Mesendoderm (in vitro differentiated cells): ENCODE results near the gene LAMA4.
A peak's percentile ranks its signal among the peaks of the same experiment; 100 is the strongest.

Experiments used
- DNase-seq: peaks from one replicate; pipeline ENCODE4 v3.0.0; 2013
- H2AK5ac ChIP-seq: 2 replicates; pipeline ENCODE4 v1.6.1; 2013; ENCODE audit warnings: low read length, inconsistent platforms
- H2BK120ac ChIP-seq: 2 replicates; pipeline ENCODE4 v1.6.1; 2013; ENCODE audit warnings: low read depth, mild to moderate bottlenecking, low read length, moderate library complexity, mixed read lengths
- H2BK15ac ChIP-seq: replicated peaks from 2 replicates; pipeline ENCODE4 v1.6.1; 2013; ENCODE audit warnings: low read depth, mild to moderate bottlenecking, moderate library complexity
- H2BK5ac ChIP-seq: 2 replicates; pipeline ENCODE4 v1.6.1; 2013; ENCODE audit warnings: low read length, inconsistent platforms
- H3K18ac ChIP-seq: 2 replicates; pipeline ENCODE4 v1.6.1; 2013; ENCODE audit warnings: mild to moderate bottlenecking, low read length, mixed read lengths
- H3K23ac ChIP-seq: one replicate; pipeline ENCODE4 v1.6.1; 2013; ENCODE audit warnings: low read length
- H3K27ac ChIP-seq: 2 replicates; pipeline ENCODE4 v1.5.1; 2013; ENCODE audit warnings: low read depth, mild to moderate bottlenecking, inconsistent platforms, low read length, moderate library complexity
- H3K27me3 ChIP-seq: 2 replicates; pipeline ENCODE4 v1.6.1; 2013; ENCODE audit warnings: low read length, control low read depth, mild to moderate bottlenecking, inconsistent platforms; ENCODE audit not compliant: insufficient read depth, poor library complexity
- H3K36me3 ChIP-seq: 2 replicates; pipeline ENCODE4 v1.6.1; 2013; ENCODE audit warnings: low read length, inconsistent platforms; ENCODE audit not compliant: control insufficient read depth, insufficient read depth
- H3K4ac ChIP-seq: one replicate; pipeline ENCODE4 v1.6.1; 2013; ENCODE audit warnings: low read depth, mild to moderate bottlenecking, low read length, moderate library complexity
- H3K4me1 ChIP-seq: 2 replicates; pipeline ENCODE4 v1.6.1; 2013; ENCODE audit warnings: low read depth, low read length, inconsistent platforms; ENCODE audit not compliant: control insufficient read depth
- H3K4me2 ChIP-seq: 2 replicates; pipeline ENCODE4 v1.6.1; 2013; ENCODE audit warnings: low read length
- H3K4me3 ChIP-seq: 2 replicates; pipeline ENCODE4 v1.5.1; 2013; ENCODE audit warnings: mild to moderate bottlenecking, low read length
- H3K56ac ChIP-seq: one replicate; pipeline ENCODE4 v1.6.1; 2013; ENCODE audit warnings: low read length
- H3K79me1 ChIP-seq: 2 replicates; pipeline ENCODE4 v1.6.1; 2013; ENCODE audit warnings: low read length, inconsistent platforms
- H3K79me2 ChIP-seq: 2 replicates; pipeline ENCODE4 v1.6.1; 2013; ENCODE audit warnings: mild to moderate bottlenecking, low read length; ENCODE audit not compliant: control insufficient read depth, insufficient read depth
- H3K9ac ChIP-seq: 2 replicates; pipeline ENCODE4 v1.6.1; 2013; ENCODE audit warnings: low read length, inconsistent platforms
- H4K5ac ChIP-seq: one replicate; pipeline ENCODE4 v1.6.1; 2013; ENCODE audit warnings: low read length
- H4K8ac ChIP-seq: one replicate; pipeline ENCODE4 v1.6.1; 2013; ENCODE audit warnings: low read depth, mild to moderate bottlenecking, control low read depth, low read length, moderate library complexity
- WGBS: extraction: QIAGEN DNeasy Blood & Tissue Kit; methylation state at CpG from one replicate; pipeline ENCODE4 v1.1.7; 2013; ENCODE audit warnings: low lambda C conversion rate, missing lambda C conversion rate; ENCODE audit not compliant: insufficient coverage; ENCODE audit errors: extremely low coverage; 5-methylcytosine and 5-hydroxymethylcytosine counted together

The LAMA4 gene

GRCh38 chr6:112087916-112088315 is 166.5 kb downstream of the LAMA4 start:
- Histone ChIP-seq H2BK120ac (no peak overlapping the region), H3K23ac (no peak overlapping the region), H3K79me2 (no peaks in the 10 kb centered on the region), H3K56ac (peak overlapping the region; percentile 29), H3K4me2 (peak overlapping the region; percentile 74), H2AK5ac (no peak overlapping the region), H3K27me3 (no peaks in the 10 kb centered on the region), H3K36me3 (no peaks in the 10 kb centered on the region), H3K79me1 (no peaks in the 10 kb centered on the region), H3K4me3 (peak overlapping the region; percentile 68), H3K27ac (no peak overlapping the region), H2BK15ac (no peak overlapping the region), H3K18ac (no peak overlapping the region), H3K9ac (peak overlapping the region; percentile 48), H2BK5ac (no peak overlapping the region), H3K4ac (no peak overlapping the region), H4K8ac (no peak overlapping the region), H3K4me1 (no peaks in the 10 kb centered on the region), H4K5ac (no peak overlapping the region)
- no CpG with 5 or more reads among the region's 7 CpGs for WGBS
- DNase-seq = no peak

- Histone ChIP-seq H3K27me3 (no peaks in the 10 kb centered on the region), H3K18ac (no peak within 1 kb of the TSS), H3K79me1 (no peaks in the 10 kb centered on the region), H2AK5ac (no peak within 1 kb of the TSS), H3K23ac (no peak within 1 kb of the TSS), H3K9ac (peak within 1 kb of the TSS; percentile 77), H2BK5ac (peak within 1 kb of the TSS; percentile 43), H3K4me1 (no peaks in the 10 kb centered on the region), H3K56ac (peak within 1 kb of the TSS; percentile 87), H2BK15ac (no peak within 1 kb of the TSS), H3K4me2 (peak within 1 kb of the TSS; percentile 74), H3K36me3 (no peaks in the 10 kb centered on the region), H3K4me3 (peak within 1 kb of the TSS; percentile 77), H3K27ac (peak within 1 kb of the TSS; percentile 82), H4K5ac (no peak within 1 kb of the TSS), H3K4ac (no peak within 1 kb of the TSS), H4K8ac (no peak within 1 kb of the TSS), H3K79me2 (no peaks in the 10 kb centered on the region), H2BK120ac (no peak within 1 kb of the TSS)
- DNase-seq = peak; percentile 99
- no CpG with 5 or more reads among the region's 60 CpGs for WGBS
These were observed 167.0 kb downstream of the LAMA4 start, which contains the start of the genes FAM229B and TUBE1 for GRCh38 chr6:112087136-112087911. Gene FAM229B (plus strand): TSS chr6:112087591. CDS start chr6:112099284, 11,693 bp downstream. Gene TUBE1 (minus strand): TSS chr6:112087482. CDS start chr6:112087434, 48 bp downstream.

GRCh38 chr6:112086744-112087135 is 167.6 kb downstream of the LAMA4 start:
- Histone ChIP-seq H3K4me3 (peak overlapping the region; percentile 77), H3K27me3 (no peaks in the 10 kb centered on the region), H4K8ac (no peak overlapping the region), H3K36me3 (no peaks in the 10 kb centered on the region), H2BK120ac (no peak overlapping the region), H3K27ac (peak overlapping the region; percentile 82), H3K4me1 (no peaks in the 10 kb centered on the region), H2AK5ac (no peak overlapping the region), H3K4me2 (peak overlapping the region; percentile 56), H3K23ac (no peak overlapping the region), H2BK15ac (no peak overlapping the region), H3K4ac (no peak overlapping the region), H3K9ac (peak overlapping the region; percentile 77), H4K5ac (no peak overlapping the region), H3K79me2 (no peaks in the 10 kb centered on the region), H3K56ac (peak overlapping the region; percentile 87), H3K79me1 (no peaks in the 10 kb centered on the region), H3K18ac (no peak overlapping the region), H2BK5ac (peak overlapping the region; percentile 43)
- DNase-seq = peak; percentile 63
- no CpG with 5 or more reads among the region's 8 CpGs for WGBS

GRCh38 chr6:112085286-112086065 is 168.9 kb downstream of the LAMA4 start:
- no peak overlapping the region for H4K5ac ChIP-seq
- no peak overlapping the region for H3K4me3 ChIP-seq

GRCh38 chr6:112081569-112081968 is 172.8 kb downstream of the LAMA4 start:
- Histone ChIP-seq H3K4me3 (no peak overlapping the region), H3K23ac (no peak overlapping the region), H3K27me3 (no peaks in the 10 kb centered on the region), H3K18ac (no peak overlapping the region), H3K9ac (no peak overlapping the region), H3K4me2 (no peak overlapping the region), H2AK5ac (no peak overlapping the region), H3K4ac (no peak overlapping the region), H2BK15ac (no peak overlapping the region), H2BK120ac (no peak overlapping the region), H3K79me1 (no peaks in the 10 kb centered on the region), H3K36me3 (no peaks in the 10 kb centered on the region), H4K5ac (no peak overlapping the region), H3K27ac (no peak overlapping the region), H3K56ac (no peak overlapping the region), H2BK5ac (no peak overlapping the region), H3K4me1 (no peaks in the 10 kb centered on the region), H4K8ac (no peak overlapping the region), H3K79me2 (no peaks in the 10 kb centered on the region)
- WGBS = no CpG with 5 or more reads among the region's 4 CpGs
- no peak for DNase-seq

More at GRCh38 chr6:112085286-112086065, 168.9 kb downstream of the LAMA4 start:
- Histone ChIP-seq H2BK5ac (no peak overlapping the region), H3K79me2 (no peaks in the 10 kb centered on the region), H3K36me3 (no peaks in the 10 kb centered on the region), H3K56ac (no peak overlapping the region), H4K8ac (no peak overlapping the region), H3K4me2 (no peak overlapping the region), H3K27ac (no peak overlapping the region), H3K27me3 (no peaks in the 10 kb centered on the region), H3K79me1 (no peaks in the 10 kb centered on the region), H3K4me1 (no peaks in the 10 kb centered on the region), H2BK15ac (no peak overlapping the region), H2BK120ac (no peak overlapping the region), H2AK5ac (no peak overlapping the region), H3K4ac (no peak overlapping the region), H3K23ac (no peak overlapping the region), H3K9ac (no peak overlapping the region), H3K18ac (no peak overlapping the region)
- no CpG with 5 or more reads among the region's 8 CpGs for WGBS
- DNase-seq = no peak
